GM19043 (cell line): ENCODE measurements around the gene PRSS23.
"Not testable (repeated sequence)": the region's sequence is repeated elsewhere in the genome, so short reads cannot be mapped to it uniquely, and the experiment has no call there.

Experiments
- ATAC-seq: cut with Tn5 transposase; IDR thresholded peaks from one replicate; pipeline ENCODE4 v1.9.1; 2021; ENCODE audit warnings: low read depth; ENCODE audit not compliant: unreplicated experiment

The PRSS23 gene, protein sequence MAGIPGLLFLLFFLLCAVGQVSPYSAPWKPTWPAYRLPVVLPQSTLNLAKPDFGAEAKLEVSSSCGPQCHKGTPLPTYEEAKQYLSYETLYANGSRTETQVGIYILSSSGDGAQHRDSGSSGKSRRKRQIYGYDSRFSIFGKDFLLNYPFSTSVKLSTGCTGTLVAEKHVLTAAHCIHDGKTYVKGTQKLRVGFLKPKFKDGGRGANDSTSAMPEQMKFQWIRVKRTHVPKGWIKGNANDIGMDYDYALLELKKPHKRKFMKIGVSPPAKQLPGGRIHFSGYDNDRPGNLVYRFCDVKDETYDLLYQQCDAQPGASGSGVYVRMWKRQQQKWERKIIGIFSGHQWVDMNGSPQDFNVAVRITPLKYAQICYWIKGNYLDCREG

DNA sequence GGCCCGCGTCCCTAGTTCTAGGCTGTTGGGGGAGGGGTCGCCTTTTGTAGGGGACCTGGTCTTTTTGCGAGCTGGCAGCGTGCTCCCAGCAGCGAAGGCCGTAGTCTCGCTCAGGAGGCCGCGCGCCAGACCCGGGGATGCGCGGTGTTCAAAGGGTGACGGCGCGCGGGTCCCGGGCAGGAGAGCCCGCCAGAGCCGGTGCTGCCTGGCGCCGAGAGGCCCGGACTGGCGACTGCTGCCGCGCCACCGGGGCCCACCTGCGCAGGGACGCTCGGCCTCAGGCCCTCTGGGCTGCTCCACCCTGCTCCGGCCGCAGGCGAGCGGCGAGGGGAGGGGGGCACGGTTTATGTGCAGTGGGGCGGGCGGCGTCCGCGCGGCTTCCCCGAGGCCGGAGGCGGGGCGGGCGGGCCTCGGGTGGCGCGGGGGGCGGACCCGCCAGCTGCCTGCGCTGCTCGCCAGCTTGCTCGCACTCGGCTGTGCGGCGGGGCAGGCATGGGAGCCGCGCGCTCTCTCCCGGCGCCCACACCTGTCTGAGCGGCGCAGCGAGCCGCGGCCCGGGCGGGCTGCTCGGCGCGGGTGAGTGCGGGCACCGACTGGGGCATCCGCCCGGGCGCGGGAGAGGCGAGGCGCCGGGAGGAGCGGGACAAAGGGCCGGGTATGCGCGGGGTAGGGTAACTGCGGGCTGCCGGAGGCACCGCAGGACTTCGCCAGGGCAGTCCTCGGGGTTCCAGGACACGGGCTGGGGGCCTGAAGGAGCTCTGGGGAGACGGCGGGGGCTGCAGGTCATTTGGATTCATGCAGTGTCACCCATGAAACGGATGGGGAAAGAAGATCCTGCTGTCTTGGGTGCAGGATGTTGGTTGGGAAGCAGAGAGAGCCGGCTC is at the start of gene PRSS23:
TSS of gene PRSS23 (plus strand) at position 467 of the 884 bp plus-strand sequence. CDS start 7,102 bp downstream, outside the sequence.
- ATAC-seq, result no peak

DNA sequence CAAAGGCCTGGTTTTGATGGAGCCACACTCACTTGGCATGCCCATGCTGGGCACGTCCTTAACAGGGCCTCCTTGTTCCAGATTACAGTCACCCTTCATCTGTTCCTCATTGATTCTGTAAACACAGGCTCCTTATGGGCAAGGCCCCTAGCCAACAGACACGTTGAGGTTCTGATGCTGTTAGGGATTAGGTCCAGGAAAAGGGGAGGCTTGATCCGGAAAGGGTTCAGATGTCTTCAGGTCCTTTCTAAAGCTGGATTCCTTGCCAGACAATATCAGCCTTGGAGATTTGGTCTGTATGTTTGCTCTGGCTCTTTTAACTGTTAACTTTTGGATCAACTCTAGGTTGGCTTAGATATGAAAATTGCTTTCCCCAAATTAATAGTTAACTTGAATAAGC is 46.9 kb upstream of the PRSS23 start:
- ATAC-seq, result no peak

DNA sequence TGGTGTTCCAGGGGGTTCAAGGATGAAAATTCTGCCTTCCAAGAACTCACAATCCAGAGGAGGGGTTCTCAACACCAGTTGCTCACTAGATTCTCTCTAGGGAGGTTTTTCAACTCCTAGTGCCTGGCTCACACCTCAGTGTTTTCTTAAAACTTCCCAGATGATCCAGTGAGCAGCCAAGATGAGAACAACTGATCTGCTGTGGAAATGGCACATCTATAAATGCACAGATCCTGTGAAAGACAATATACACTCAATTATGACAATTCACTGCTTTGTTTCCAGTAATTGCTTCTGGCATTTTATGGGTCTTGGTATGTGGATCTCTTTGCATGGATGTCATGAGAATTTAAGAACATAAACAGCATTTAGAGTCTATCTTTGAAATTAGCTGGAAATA is 45.2 kb upstream of the PRSS23 start:
- no peak for ATAC-seq

DNA sequence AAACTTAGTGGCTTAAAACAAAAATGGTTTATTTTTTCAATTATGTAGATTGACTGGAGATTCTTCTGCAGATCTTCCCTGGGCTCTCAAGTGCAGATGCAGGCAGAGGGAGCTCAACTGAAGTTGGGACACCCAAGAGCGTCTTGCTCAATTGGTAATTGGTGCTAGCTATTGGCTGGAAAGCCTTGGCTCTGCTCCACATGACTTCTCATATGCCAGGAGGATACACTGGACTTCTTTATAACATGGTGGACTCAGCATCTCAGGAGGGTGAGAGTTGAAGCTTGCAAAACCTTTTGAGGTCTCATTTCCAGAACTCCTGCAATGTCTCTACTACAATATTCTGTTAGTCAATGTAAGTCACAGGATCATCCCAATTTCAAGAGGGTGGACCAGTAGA is 42.2 kb upstream of the PRSS23 start:
- ATAC-seq, result no peak

DNA sequence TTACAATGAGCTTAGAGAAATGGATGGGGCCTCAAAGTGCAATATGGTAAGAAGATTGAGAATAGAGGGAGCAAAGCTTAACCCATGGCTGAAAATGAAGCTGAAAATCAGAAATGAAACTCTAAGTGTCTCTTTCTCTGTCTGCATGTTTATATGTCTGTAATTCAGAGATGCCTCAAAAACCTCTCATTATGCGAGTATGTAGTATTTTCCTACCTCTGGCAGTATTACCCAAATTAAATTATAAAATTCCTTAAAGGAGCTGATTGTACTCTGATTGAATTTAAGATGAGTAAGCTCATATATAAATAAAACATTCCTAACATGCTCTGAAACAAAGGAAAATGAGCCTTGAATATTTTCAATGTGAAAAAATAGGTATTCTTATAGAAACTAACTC is 39.8 kb upstream of the PRSS23 start:
- ATAC-seq, result no peak

DNA sequence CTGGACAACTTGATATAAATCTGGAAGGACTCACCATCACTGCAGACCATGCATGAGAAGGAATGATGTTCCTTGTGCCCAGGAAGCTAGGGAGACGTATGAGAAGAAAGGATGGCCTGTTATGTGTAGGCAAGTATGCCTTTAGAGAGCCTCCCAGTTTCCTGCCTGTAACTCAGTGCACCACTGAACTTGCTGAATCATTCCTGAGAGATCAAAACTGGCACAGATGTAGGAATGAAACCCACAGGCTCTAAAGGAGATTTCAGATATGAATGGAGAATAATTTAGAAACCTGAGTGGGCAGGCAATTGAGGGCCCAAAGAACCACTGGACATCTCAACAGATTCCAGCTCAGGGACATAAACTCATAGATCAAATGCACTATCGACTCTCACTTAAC is 38.4 kb upstream of the PRSS23 start:
- ATAC-seq, result no peak

DNA sequence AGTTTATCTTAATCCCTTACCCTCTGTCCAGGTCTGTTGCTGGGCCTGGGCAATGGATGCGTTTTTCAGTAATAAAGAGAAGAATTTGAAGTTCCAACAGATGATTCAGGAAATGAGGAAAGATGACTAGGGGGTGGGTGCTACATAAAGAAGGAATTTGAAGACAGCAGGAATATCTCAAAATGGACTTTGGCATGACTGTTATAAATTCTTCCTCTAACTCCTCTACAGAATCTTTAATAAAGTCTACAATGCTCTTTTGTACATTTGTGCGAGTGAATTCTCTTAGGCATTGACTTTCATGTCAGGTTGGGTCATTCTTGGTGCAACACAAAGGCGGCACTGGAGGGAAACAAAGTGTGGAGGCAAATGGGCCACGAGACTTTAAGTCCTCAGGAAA is 35.1 kb upstream of the PRSS23 start:
- no peak for ATAC-seq

DNA sequence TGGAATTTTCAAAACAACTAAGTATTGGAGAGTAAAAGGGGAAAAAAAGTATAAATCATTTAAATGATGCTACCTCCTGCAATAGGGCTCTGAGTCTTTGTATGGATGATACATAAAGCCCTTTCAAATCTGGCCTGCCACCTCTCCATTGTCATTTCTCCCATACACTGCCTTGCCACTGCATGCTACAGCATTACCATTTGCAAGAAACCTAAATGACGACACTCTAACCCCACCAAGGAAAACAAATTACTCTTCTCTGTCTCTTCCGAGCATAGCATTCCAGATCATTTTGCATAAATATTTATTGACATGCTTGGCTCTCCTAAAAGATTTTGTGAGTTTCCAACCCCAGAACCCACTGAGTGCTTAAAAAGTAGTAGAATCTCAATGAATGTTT is 34.5 kb upstream of the PRSS23 start:
- ATAC-seq, result no peak

DNA sequence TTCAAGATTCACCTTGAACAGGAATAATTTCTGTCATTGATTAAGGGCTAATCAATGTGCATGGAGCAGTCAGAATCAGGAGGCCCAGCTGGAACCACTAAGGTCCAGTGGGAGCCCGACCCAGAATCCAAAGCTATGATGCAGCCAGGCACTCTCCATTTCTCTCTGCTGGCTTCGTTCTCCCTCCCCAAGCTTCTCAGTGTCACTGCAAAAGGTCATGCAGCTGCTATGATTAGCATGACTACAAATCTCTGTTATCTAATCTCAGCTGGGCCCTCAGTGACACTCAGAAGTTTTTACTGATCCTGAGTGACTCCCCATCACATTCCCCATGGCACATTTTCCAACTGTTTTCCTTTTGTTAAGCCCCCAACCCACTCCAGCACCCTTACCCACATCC is 31.1 kb upstream of the PRSS23 start:
- no peak for ATAC-seq

DNA sequence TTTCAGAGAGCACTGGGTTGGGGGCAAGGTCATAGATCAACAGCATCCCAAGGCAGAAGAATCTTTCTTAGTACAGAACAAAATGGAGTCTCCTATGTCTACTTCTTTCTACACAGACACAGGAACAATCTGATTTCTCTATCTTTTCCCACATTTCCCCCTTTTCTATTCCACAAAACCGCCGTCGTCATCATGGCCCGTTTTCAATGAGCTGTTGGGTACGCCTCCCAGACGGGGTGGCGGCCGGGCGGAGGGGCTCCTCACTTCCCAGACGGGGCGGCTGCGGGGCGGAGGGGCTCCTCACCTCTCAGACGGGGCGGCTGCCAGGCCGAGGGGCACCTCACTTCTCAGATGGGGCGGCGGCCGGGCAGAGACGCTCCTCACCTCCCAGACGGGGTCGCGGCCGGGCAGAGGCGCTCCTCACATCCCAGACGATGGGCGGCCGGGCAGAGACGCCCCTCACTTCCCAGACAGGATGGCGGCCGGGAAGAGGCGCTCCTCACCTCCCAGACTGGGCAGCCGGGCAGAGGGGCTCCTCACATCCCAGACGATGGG is 29.8 kb upstream of the PRSS23 start:
- ATAC-seq, result not testable (repeated sequence)

DNA sequence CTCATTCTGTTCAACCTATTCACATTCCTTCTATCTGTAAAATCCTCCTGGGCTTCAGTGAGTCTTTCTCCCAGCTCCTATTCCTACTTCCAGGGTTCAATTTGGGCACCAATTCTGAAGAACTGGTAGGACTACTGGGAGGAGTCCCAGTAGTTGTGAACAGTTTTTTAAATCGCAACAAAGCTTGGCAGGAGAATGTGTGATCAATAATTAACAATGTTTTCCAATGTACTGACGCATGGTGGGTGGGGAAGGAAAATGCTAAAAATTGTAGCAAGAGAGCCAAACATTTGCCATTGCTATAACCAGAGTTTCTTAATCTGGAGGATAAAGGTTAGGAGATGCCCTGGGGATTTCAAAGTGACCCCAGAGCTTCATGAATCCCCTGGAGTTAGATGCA is 27.3 kb upstream of the PRSS23 start:
- ATAC-seq, result no peak

DNA sequence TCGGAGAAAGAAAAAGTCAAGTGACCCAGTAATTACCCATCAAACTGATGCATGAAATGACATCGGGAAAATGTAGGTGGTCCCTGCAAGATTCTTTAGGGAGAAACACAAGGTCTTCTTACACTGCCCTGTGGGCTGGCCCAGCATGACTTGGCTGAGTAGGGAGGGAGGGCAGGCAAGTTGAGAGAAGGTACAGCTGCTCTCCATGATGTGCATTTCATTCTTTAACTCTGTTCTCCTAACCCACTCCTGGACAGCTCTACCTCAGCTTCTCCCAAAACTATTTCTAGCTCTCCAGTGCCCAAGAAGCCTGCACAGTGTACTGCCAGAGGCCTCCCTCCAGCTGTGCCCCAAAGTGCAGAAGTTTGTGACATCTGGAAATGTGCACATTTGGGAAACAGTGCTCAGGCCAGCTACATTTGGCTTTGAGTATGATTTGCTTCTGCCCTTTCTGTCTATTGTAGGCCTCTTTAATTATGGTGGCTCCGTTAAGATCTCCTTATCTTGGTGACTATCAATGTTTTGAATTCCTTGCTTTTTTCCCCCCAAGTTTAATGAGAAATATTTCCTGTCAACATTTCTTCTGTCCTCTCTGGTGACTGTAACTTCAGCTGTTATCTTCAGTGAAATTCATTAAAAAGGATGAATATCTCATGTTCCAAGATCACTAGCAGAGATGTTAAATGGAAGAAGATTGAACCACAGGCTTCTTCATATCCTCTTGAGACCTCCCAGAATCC is 26.7 kb upstream of the PRSS23 start:
- ATAC-seq, result no peak

DNA sequence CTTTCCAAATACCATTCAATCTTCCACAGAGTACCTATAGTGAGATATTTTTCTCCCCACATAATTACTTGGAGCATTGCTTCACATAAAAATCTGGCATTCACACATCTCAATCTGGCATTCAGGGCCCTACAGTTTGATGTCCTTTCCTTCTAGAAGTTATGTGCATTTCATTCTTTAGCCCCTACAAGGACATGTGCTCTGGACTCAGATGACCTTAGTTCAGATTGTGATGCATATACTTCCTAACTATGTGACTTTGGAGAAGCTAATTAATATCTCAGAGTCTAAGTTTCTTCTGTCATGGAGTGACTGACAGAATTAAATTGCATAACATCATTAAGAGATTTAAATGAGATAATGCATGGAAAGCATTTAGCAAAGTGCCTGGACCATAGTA is 25.9 kb upstream of the PRSS23 start:
- no peak for ATAC-seq

DNA sequence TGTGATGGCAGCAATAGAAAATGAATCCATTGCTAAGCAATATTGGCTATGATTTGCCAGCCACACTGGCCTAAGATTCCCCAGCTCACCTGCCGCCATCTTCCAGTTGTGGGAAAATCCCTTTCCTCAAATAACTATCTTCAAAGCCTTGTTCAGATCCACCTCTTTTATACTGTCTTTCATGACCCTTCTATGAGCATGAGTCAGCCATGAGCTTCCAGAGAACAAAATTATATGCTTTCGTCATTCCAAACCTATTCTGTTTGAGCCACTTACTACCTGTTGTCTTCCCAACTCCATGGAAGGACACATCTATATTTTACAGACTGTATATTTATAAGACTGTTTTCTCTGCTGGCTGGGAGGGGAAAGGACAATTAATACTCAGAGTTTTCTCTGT is 25.0 kb upstream of the PRSS23 start:
- no peak for ATAC-seq

DNA sequence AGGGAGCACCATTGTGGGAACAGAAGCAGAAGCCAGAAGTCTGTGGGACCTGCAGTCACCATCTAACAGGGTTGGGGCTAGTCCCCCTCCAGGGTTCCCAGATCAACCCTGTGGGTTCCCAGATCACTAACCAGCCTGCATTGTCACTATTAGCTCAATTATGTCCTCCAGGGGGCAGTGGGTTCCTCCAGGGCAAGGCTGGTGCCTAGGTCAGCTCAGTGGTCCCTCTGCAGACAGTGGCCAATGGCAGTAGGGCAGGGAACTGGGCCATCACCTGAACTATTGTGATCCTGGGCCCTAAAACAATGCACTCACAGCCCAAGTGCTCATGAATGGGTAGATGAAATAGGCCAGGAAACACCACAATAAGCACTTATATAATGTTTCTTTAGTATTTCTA is 18.8 kb upstream of the PRSS23 start:
- ATAC-seq, result no peak

DNA sequence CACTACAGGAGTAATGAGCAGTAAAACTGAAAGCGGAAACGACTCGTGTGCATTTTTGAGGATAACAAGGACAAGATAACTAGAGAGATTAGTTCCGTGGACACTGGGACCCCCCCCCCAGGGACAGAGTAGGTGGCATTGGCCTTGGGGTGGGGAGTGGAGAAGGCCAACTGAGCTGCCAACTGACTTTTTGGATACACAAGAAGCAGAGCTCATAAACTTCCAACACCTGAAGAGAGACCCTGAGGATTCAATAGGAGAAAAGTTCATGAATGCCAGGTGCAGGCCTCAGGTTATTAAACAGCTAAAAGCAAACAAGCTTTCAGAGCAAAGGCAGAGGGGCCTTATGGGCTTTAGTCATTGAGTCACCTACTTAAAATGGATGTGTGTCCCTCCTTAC is 17.6 kb upstream of the PRSS23 start:
- ATAC-seq, result no peak

DNA sequence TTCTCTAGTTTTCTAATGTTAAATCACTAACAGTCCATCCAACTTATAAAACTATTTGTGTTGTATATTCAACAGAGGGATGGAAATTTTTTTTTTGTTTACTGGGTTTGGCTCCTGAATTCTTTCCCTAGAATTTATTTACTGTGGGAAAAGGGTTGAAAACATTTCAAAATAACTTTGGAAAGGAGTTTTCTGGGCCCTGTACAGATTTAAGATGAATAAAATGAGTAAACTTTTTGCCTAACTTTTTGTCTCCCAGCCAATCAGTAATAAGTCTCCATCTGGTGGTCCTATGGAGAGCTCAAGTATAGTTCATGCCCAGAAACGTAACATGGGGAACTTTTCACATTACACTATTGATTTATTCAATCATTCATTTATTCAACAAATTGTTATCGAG is 16.7 kb upstream of the PRSS23 start:
- ATAC-seq, result no peak

DNA sequence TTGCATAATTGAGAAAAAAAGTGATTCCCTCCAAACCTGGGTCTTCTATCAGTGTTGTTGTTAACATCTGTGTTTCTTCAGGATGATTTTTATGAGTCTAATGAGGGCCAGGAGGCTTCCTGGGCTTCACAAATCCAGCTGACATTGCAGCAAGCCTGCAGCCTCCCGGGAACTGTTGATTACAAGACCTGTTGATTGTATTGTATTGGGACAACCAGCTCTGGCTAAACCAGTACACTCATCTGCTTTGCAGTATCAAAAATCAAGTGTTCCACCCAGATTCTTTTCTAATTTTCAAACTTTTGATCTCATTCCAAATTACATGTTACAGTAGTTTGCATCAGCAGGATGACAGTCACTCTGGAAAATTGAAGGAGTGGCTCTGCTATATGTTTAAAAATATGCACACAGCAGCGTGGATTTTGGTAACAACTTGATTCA is 16.1 kb upstream of the PRSS23 start:
- ATAC-seq, result no peak

DNA sequence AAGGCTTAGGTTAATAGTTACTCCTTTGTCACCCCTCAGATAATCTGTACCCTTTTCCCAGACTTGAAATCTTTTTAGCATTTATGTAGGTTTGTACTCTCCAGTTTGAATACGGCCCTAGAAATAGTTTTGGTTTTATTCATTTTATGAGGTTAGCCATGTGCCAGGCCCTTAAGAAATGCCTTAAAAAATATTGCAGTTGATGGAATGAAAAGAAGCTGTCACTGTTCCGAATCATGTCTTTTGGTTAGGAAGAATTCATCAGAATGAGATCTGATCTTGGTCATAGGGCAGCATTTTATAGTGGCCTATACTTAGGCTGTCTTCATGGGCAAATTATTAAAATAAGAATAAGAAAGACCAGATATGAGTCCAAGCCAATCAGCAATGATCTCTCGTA is 14.8 kb upstream of the PRSS23 start:
- ATAC-seq, result no peak

DNA sequence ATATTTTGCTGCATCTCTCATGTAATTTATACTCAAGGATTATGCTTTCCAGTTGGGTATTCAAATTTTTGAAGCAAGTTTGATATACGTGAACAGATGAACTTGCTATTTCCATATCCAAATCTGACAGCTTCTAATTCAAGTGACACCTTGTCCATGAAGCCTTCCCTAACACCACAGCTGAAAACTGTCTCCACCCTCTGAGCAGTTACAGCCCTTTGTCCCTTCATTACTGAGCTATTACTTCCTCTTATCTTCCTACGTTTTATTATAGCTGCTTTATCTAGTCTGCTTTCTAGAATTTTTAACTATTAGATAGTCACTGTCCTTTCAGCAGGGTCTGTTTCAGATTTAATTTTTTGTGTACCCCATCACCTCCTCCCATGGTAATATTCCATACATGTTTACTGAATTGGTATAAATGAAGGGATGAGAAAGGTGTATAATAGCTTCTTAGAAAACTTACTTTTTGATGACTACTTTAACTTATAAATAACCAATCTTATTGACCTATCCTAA is 13.3 kb upstream of the PRSS23 start:
- ATAC-seq, result no peak

DNA sequence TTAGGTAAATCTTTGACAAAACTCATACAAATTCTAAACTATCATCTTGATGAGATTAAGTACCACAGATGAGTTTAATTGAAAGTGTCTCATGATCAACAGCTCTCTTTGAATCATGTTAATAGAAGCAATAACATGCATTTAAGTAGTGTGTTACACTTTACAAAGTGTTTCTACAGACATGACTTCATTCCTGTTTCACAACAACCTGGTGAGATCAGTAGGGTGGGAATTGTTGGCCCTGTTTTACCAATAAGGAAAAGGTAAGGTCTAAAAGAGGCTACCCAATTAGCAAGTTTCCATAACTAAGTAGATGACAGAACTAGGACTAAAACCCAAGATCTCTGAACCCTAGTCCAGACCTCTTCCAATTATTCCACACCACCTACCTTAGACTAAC is 12.7 kb upstream of the PRSS23 start:
- no peak for ATAC-seq
